DMS153 treated with DMSO at 0.1 percent for 48 hours (cell line): Measurements from ENCODE around the gene NCBP2.

Source experiments
- DNase-seq: peaks from one replicate; lab custom pipeline; 2025; ENCODE audit not compliant: unreplicated experiment; lab: John Stamatoyannopoulos, UW

The NCBP2 gene

DNA sequence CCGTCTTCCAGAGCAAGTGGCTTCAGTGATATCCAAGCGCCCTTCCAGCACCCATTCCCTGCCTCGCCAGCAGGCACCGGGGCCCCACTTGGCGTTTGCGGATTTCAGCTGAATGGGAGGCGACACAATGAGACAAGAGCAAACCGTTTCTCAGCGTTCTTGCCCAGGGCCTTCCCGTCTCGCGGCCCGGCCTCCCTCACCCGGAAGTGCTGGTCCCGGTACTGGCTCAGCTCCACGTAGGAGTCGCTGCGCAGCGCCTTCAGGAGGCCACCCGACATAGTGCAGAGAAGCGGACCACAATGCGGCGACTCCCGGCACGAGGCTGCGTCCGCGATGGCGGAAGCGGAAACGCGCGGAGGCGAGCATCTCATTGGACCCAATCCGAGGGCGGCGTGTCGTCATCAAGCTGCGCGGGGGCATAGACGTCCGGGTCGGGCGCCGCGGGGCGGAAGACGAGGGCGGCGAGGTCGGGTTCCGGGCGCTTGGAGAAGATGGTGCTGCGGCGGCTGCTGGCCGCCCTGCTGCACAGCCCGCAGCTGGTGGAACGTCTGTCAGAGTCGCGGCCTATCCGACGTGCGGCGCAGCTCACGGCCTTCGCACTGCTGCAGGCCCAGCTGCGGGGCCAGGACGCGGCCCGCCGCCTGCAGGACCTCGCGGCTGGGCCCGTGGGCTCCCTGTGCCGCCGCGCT lies at the start of gene NCBP2:
Gene NCBP2 (minus strand): TSS at position 303 of the 689 bp plus-strand sequence. CDS start 25 bp downstream, at position 278.
- peak; percentile 92 for DNase-seq

GRCh38 chr3:196991581-196992460 lies 49.5 kb upstream of the NCBP2 start:
- no peak for DNase-seq

GRCh38 chr3:196990601-196991007 lies 48.3 kb upstream of the NCBP2 start:
- no peak for DNase-seq

DNA sequence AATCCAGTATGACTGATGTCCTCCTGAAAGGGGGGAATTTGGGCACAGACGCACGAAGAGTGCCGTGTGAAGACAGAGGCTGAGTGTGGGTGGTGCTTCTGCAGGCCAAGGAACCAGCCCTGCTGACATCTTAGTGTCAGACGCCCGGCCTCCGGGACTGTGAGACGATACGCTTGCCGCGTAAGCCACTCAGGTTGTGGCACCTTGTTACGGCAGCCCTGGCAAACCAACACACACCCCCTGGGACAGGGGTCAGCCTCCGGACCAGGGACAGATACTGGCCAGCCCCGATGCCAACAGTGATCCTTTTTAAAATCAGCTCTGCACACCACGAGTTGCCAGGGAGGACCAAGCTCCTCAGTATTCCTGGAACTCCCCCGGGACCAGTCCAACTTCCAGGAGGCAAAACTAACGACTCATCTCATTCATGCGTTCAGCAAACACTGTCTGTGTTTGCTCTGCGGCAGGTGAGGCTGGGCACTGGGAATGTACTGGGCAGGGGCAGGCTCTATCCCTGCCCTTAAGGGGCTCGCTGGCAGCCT lies 47.5 kb upstream of the NCBP2 start:
- peak; percentile 21 for DNase-seq

DNA sequence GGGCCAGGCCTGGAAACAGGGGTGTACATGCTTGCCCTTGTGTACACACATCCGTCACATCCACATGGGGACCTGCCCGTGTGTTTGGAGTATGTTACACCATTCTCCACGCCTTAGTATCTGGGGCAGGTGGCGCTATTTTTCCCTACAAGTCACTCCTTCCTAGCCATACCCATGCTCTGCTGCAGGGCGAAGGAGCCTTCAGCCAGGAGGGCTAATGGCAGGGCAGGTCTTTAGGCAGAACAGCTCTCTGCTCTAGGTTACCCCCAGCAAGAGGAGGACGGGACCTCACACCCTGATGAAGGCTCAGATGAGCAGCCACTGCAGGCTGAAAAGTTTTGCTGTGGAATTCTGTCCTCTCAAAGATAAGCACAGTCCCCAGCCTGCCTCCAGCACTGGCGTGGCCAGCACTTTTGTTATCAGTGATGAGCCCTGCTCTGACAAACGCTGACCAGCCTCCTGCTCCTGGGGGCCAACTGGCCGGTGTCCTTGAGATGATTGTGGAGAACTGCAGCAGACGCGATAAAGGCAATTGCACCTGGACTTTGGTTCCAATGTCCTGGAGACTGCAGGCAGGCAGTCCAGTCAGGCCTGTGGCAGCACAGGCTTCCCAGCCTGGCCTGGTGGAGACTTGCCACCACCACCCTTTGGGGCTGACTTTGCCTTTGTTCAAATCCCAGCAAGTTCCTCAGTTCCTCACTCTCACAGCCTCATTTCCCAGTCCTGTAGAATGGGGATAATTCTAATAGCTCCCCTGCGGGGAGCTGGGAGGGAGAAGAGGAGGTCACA lies 46.1 kb upstream of the NCBP2 start:
- no peak for DNase-seq

- no peak for DNase-seq
These were observed 44.7 kb upstream of the NCBP2 start for GRCh38 chr3:196987022-196987421.

DNA sequence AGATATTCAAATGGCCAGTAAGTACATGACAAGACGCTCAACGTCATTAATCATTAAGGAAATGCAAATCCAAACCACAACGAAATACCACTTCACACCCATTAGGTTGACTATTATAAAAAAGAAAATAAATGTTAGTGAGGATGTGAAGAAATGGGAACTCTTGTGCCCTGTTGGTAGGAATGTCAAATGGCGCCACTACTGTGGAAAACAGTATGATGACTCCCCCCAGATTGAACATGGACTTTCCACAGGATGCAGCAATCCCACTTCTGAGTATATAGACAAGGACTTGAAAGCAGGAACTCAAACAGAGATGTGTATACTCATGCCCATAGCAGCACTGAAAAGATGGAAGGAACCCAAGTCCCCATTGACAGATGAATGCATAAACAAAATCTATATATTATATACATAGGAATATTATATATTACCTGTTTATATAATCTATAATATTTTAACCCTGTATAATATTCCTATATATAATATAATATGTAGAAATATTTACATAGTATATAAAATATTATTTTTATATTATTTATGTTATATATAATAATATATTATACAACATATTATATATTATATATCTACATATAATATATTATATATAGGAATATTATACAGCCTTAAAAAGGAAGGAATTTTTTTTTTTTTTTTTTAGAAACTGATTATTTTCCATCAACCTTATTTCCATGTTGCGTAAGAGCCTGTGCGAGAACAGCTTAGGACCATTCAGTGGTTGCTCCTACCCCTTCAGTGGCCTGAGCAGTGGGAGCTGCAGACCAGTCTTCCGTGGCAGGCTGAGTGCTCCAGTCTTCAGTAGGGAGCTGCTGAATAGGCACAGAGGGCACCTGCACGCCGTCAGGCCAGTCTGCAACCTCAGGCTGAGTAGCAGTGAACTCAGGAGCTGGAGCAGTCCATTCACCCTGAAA lies 43.9 kb upstream of the NCBP2 start:
- no peak for DNase-seq

- DNase-seq = no peak
These were observed 43.0 kb upstream of the NCBP2 start for GRCh38 chr3:196985298-196985697.

- DNase-seq = no peak
These were observed 40.9 kb upstream of the NCBP2 start for GRCh38 chr3:196983186-196983585.

DNA sequence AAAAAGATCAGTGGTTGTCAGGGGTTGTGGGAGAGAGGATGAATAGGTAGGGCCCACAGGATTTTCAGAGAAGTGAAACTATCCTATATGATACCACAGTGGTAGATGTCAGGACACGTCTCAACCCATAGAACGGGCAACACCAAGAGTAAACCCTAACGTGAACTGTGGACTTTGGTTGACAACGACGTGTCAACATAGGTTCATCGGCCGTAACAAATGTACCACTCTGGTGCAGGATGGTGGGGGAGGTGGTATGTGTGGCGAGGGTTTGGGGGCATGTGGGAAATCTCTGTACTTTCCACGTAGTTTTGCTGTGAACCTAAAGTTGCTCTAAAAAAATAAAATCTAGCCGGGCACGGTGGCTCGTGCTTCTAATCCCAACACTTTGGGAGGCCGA lies 39.3 kb upstream of the NCBP2 start:
- no peak for DNase-seq

DNA sequence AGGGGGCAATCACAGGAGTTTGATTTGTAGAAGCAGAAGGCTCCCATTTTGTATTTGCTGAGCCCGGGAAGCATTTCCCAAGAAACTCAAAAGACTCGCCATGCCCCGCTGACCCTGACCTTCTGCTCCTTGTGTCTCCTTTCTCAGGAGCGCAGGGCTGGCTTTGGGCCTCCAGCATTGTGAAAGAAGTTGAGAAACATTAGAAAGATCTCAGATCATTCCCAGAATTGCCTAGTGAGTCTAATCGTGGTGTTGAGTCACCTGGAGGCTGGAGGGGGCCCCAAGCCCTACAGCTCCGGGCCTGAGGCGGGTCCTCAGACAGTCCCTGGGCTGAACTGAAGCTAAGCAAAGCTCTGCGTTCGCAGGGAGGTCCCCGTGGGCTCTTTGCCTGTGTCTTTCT lies 37.2 kb upstream of the NCBP2 start:
- DNase-seq = no peak

DNA sequence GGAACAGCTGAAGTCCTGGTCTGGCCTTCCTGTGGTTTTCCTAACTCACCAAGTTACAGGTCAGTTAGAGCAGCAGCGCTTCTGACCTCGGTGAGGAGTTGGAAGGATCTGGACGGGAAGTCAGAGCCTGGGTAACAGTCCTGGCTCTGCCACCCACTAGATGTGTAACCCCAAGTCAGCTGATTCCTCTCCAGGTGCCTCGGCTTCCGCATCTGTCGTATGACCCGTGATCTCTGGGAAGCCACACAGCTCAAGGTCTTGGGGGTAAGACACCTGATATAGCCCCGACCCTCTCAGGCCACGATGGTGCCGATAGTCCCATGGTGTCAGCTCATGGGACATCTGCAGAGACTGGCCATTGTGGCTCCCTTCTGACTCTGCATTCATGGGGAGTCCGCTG lies 34.6 kb upstream of the NCBP2 start:
- no peak for DNase-seq

GRCh38 chr3:196975349-196975748 lies 33.0 kb upstream of the NCBP2 start:
- no peak for DNase-seq

DNA sequence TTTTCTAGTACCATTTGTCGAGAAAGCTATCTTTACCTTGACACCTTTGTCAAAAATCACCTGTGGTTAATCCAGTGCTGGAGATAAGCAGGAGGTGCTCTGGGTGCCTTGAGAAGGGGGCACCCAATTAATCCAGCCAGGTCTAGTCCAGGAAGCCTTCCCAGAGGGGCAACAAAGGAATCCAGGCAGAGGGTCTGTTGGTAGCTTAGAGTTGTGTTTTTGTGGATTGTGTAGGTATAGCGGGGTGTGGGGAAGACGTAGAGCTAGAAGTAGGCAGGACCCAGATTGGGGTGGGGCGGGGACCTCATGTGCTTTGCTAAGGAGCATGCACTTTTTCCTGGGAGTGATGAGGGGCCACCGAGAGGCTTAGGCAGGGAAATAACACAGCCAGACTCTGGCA lies 32.3 kb upstream of the NCBP2 start:
- DNase-seq = no peak

GRCh38 chr3:196971094-196971698 lies 28.9 kb upstream of the NCBP2 start:
- no peak for DNase-seq

DNA sequence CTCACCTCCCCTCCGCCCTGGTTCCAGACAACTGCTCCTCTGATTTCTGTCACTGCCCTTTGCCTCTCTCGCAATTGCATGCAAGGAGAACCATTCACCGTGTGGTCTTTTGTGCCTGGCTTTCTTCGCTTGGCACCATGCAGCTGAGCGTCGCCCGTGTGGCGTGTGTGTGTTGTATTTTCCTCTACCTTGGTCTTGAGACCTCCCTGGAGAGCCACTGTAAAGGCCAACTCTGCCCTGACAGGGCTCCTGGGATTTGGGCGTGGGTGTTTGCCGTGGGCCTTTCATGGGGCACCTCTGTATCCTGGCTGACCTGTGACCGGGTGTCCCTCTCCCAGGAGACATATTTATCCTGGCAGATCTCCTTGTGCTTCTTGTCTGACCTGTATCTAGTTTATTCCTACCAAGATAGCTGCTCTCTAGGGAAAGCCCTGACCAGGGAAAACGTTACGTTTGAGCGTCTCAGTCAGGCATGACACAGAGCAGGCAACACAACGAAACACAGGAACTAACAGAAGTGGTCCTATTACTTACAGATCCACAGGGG lies 28.3 kb upstream of the NCBP2 start:
- no peak for DNase-seq

- peak; percentile 59 for DNase-seq
These were observed 27.6 kb upstream of the NCBP2 start for GRCh38 chr3:196969660-196970546.

- DNase-seq = no peak
These were observed 26.9 kb upstream of the NCBP2 start for GRCh38 chr3:196969134-196969659.
